GM18498 (cell line): Measurements from ENCODE around the gene IL25.
"Not testable (repeated sequence)": the region's sequence is repeated elsewhere in the genome, so short reads cannot be mapped to it uniquely, and the experiment has no call there.

ENCODE experiments used
- ATAC-seq: cut with Tn5 transposase; IDR thresholded peaks from one replicate; pipeline ENCODE4 v1.9.1; 2021; ENCODE audit warnings: mild to moderate bottlenecking, moderate library complexity; ENCODE audit not compliant: unreplicated experiment

Gene IL25

DNA sequence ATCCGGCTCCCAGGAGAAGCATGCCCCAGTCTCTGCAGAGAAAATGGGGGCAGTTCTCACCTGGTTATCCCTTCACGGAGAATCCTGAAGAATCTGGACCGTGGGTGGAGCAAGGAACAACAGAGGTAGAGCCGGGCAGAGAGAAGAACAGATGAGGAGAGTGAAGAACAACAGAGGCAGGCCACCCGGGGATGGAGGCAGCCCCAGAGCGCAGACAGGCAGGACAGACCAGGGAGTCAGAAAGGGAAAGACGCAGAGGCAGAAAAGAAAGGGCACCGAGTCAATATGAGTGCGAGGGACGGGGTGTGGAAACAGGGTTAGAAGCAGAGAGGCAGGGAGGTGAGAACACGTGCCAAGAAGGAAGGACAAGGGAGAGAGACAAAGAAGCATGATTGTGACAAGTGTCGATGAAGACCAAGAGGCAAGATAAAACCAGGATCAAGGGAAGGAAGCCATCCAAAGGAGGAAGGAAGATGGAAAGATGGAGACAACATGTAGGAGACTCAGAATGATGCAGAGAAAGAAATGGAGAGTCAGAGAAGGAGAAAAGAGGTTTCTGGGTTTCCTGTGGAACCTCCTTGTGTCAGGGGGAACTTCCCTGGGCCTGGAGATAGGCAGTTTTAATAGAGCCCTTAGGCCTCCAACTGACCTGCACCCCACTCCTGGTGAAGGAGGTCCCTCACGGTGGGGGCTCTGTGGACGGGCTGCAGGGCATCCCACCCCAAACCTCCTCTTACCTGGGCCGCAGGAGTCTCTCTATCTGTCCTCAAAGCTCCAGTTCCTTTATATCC lies 35.1 kb downstream of the IL25 start, which contains the start of gene MYH6:
TSS of gene MYH6 (minus strand) at position 758 of the 791 bp plus-strand sequence. CDS start 1,050 bp downstream, outside the sequence.
- ATAC-seq: no peak

DNA sequence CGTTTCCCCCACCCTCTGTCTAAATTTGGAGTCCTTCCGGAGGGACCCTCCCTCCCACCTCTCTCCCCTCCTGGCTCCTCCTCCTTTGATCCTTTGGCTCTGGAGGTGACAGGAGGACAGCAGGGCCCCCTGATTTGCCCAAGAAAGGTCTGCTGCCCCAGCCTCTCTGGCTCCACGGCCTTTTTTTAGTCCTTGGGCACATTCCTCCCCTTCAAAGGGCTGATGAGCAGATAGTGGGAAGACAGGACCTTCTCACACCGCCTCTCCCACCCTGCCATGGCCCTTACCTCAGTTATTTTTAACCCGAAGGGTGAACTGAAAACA lies 35.7 kb downstream of the IL25 start:
- no peak for ATAC-seq

DNA sequence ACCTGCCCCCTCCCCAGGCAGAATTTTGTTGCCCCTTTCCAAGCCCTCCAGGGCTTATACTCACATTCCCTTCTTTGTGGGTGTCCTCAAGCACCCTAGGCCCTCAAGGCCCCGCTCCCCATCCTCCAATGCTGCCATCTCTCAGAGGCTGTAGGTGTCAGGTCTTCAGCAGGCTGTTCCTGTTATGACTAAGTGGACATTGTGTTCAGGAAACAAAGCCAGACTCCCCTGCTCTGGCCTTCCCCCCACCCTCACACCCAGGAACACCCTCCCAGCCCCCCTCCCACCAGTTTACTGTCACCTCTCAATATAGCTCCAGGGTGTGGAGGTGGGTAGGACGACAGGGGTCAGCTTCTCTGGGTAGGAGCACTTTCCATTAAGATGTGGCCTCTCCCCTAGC lies 36.9 kb downstream of the IL25 start:
- ATAC-seq: no peak

DNA sequence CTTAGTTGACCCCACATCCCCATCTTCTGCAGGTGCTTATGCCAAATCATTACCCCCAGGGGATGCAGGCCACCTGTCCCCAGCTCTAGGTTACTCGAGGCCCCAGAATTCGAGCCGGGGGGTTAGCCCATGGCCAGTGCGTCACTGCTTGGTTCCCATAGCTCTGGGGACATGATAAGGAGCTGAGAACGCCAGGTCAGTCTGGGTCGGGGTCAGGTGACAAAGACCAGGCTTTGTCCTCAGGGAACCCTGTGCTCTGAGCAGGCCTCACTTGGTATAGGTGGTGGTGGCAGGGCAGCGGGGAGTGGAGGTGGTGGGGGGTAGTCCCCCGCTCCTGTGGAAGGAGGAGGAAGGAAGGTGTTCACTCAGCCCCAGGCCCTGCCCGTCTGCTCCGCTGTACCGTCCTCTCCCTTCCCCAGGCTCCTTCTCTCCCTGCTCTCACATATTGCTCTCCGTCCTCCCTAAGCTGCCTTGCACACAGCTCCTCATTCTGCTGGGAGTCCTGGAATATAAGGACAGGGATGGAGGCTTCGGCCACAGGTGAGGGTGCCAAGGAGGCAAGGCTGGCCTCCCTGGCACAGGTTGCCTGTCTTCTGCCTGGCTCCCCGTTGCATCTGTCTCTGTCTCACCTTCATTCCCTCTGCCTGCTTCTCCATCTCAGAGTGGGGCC lies 37.5 kb downstream of the IL25 start:
- no peak for ATAC-seq

DNA sequence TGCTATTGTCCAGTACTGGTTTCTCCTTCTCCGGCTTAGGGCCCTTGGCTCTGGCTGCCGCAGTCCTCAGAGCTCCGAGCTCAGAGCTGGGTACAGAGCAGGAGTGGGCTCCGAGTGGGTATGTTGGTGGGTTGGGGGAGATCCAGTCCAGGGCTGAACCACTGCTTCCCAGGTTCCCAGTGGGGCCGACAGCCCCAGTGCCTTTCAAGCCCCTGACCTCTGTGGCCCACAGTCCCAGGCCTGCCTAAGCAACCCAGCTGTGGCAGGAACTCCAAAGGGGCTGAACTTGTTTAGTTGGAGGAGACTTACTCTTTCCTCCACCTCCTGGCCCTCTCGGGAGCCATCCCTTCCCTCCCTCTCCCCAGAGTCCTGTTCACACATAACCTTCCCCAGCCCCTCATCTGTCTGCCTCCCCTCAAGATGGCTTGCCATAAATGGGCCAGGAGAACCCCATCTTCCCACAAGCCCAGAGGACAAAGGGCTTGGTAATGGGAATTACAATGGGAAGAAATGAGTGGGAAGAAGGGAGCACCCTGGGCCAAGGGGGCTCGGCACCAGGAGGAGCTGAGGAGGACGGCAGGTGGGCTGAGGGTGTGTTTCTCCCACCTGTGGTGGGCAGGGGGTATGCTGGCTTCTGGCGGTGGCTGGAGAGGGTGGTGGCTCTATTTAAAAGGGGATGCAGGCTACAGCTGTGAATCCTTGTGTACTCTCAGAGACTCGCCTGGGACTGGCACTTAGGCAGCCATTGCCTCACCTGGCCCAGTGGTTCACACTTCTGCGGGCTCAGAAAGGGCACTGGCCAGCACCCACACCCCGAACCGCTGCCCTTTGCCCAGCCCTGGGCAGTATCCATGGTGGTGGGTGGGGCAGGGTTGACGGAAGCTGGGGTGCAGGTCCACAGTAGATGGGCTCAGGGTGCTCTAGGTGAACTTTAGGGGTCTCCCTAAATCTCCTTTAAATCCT lies 39.2 kb downstream of the IL25 start:
- ATAC-seq: no peak

DNA sequence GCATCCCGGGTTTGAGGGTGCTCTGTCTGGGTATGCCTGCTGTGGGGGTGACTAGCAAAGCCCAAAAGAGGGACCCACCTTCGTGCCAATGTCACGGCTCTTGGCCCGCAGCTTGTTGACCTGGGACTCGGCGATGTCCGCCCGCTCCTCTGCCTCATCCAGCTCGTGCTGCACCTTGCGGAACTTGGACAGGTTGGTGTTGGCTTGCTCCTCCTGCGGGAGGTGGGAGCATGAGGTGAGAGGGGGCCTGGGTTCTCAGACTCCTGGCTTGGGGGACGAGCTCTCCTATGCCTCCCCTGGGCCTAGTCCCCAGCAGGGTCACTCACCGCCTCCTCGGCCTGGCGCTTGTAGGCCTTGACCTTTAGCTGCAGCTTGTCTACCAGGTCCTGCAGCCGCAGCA lies 41.1 kb downstream of the IL25 start:
- ATAC-seq: no peak

DNA sequence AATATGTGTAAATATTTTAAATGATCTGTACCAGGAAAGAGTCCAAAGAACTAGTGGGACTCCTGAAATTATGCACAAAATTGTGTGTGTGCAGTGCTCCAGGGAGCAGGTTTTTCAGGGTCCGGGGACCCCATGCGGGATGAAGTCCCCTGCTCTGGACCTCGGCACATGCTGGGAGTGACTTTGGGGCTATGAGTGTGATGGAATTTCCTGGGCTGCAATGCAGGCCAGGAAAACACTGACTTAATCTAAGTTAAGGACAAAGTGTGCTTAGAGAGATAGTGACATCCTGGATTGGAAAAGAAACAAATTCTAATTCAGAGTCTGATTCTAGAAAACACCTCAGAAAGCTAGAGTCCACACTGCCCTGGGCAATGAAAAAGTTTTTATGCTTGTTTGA lies 41.6 kb downstream of the IL25 start:
- no peak for ATAC-seq

DNA sequence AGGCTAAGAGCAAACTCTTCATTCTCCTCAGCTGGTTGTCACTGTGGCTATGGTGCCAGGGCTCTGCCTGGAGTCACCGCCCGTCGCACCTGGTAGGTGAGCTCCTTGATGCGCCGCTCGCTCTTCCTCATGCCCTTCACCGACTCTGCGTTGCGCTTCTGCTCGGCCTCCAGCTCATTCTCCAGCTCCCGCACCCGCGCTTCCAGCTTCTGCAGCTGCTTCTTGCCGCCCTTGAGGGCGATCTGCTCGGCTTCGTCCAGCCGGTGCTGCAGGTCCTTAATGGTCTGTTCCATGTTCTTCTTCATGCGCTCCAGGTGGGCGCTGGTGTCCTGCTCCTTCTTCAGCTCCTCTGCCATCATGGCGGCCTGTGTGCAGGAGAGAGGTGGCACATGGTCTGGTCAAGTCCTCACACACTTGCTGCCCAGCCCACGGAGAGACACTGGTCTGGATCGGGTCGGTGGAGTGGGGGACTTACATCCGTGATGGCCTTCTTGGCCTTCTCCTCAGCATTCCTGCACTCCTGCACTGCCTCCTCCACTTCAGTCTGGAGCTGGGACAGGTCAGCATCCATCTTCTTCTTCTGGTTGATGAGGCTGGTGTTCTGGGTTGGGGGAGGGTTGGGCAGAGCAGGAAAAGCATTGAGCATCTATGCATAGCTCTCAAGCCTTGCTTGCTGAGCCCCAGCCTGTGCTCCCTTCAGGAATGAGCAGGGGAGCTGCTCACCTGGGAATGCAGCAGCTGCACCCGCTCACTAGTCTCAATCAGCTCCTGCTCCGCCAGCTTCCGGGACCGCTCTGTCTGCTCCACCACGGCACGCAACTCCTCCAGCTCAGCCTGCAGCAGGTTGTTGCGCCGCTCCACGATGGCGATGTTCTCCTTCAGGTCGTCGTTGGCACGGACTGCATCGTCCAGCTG lies 42.6 kb downstream of the IL25 start:
- no peak for ATAC-seq

DNA sequence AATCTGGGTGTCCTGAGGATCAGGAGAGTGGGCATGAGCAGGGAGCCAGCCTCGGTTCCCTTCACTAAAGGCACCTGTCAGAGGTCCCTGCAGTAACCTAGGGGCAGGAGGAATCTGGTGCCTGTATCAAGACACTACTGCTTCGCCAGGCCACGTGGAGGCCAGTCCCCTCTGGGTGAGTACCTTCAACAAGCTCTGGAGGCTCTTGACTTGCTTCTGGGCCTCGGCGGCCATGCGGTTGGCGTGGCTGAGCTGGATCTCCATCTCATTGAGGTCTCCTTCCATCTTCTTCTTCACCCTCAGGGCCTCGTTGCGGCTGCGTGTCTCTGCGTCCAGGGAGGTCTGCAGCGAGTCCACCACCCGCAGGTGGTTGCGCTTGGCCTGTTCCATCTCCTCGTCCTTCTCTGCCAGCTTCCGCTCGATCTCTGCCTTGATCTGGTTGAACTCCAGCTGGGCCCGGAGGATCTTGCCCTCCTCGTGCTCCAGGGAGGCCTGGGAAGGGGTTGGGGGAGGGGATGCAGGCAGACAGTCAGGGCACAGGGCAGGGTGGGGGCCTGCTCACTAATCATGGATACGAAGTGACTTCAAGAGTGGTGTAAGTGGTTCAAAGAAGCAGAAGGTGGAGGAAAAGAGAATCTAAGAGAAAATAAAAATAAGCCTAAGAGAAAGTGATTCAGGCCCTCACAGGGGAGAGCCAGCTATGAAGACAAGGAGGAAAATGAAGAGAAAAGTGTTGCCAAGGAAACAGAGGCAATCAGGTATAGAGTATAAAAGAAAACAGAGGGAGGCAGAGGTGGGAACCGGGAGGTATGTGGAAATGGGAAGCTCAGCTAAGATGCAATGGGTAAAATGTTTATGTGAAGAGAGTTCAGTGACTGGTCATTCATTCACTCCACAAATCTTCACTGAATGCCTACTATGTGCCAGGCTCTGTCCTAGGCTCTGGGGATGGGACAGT lies 43.5 kb downstream of the IL25 start:
- no peak for ATAC-seq

DNA sequence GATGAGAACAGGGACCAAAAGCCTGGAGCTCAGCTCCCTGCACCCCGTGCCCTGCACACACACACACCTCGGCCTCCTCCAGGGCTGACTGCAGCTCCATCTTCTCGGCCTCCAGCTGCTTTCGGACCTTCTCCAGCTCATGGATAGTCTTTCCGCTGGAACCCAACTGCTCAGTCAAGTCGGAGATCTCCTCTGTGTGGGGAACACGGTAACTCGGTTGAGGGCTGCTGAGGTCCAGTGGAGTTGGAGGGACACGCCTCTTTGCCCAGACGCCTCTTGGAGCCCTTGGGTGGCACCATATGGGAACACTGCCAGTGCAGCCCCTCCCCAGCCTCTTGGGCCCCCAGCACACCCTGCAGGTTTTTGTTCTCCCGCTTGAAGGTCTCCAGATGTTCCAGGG lies 44.2 kb downstream of the IL25 start:
- ATAC-seq: no peak

DNA sequence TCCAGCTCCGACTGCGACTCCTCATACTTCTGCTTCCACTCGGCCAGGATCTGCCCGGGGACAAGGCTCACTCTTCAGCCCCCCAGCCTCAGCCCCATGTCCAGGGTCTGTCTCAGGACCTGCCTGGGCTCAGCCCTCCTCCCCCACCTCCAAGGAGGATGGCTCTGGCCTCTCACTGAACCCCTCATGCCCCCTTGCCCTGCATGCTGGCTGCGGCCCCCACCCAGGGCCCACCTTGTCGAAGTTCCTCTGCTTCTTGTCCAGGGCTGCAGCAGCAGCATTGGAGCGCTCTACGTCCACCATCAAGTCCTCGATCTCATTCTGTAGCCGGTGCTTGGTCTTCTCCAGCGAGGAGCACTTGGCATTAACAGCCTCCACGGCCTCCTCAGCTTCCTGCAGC lies 44.7 kb downstream of the IL25 start:
- ATAC-seq: not testable (repeated sequence)

DNA sequence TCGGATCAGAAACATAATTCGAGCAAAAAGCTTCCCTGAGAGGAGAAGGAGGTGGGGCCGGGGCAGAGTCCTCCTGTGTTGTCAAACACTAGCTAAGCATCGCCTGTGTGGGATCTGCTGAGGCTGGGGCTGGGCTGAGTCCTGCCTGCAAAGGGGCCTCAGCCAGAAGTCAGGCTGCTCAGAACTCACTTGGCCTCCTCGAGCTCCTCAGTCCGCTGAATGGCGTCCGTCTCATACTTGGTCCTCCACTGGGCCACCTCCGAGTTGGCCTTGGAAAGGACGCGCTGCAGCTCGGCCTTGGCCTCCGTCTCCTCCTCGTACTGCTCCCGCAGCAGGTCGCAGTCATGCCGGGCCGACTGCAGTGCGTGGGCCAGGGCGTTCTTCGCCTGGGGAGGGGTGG lies 45.4 kb downstream of the IL25 start:
- ATAC-seq: no peak

DNA sequence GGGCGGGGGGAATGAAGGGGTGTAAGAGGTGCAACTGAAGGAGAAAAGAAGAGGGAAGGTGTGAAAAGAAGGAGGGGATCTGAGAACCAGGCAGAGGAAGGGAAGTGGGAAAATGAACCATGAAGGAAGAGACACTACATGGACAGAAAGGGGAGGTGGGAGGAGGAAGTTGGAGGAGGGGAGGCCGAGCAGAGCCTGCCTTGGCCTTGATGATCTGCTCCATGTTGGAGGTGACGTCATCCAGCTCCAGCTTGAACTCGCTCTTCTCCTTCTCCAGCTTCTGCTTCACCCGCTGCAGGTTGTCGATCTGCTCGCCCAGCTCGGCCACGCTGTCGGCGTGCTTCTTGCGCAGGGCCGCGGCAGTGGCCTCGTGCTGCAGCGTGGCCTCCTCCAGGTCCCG lies 47.0 kb downstream of the IL25 start:
- not testable (repeated sequence) for ATAC-seq

DNA sequence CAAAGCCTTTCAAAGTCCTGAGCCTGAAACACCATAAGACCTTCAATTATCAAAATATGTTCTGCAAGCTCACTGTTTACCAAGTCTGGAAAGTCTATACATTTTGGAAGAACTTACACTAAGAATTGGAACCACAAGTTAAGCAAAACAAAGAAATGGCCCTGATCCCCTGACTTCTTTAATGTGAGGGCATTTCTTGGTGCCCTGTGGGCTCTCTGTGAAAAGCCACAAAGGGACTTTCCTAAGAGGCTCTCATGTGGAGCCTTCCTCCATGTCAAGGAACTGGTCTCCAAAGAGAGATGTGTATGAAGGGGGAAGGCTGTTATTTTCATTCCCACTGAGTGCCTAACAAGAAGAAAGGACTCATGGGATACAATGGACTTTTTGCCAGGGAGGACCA lies 49.0 kb downstream of the IL25 start:
- ATAC-seq: no peak

DNA sequence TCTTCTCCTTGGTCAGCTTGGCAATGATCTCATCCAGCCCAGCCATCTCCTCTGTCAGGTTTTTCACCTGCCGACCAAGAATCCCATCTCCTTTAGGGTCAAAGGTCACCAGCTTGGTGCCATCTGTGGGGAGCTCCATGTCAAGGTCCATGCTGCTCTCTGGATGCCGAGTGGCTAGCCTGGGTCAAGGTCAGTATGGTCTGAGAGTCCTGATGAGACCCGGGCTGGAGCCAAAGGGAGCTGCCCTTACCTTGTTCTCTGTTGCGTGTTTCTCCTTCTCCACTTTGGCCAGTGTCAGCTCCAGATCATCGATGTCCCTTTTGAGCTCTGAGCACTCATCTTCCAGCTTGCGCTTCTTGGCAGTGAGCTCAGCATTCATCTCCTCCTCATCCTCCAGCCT lies 51.0 kb downstream of the IL25 start:
- no peak for ATAC-seq

DNA sequence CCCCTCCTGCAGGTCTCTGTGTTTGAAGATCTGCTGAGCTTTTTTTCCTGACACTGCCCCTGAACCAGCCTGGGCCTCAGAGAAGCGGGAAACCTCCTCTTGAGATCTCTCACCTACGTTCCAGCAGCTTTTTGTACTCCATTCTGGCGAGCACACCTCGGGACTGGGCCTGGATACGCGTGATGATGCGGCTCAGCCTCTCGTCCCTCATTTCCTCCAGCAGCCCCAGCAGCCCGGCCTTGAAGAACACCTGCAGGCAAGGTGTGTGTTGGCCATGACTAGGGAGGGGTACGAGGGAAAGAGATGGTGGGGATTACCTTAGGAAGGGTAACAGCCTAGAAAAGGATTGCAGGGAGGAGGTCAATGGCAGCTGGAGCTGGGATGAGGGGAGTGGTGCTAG lies 52.6 kb downstream of the IL25 start:
- ATAC-seq: no peak

DNA sequence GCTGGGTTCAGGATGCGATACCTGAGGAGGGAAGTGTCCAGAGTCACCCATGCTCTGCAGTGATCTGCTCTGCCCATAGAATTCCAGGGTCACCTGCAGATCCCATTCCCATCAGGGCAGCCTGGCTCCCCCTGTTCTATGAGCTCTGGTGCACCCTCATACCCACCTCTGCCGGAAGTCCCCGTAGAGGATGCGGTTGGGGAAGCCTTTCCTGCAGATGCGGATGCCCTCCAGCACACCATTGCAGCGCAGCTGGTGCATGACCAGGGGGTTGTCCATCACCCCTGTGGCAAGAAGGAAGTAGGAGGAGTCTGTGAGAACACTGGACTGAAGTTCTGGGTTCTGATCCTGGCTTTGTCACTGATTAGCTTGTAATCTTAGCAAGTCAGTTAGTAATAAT lies 53.2 kb downstream of the IL25 start:
- ATAC-seq: not testable (repeated sequence)
